Mucosa of rectum (tissue), 2 donors: ENCODE results near the gene SCMH1.

ENCODE experiments used
- H3K27ac ChIP-seq, 2 donors: one replicate each; pipeline ENCODE4 v1.7.0; 2013; ENCODE audit warnings: inconsistent platforms in 2 of 2, low read depth in 2 of 2, low read length in 2 of 2
- H3K27me3 ChIP-seq, 2 donors: one replicate each; pipeline ENCODE4 v1.7.0; 2013; ENCODE audit warnings: low read length in 2 of 2; ENCODE audit not compliant: control insufficient read depth in 2 of 2, insufficient read depth in 2 of 2
- H3K36me3 ChIP-seq, 2 donors: one replicate each; pipeline ENCODE4 v1.7.0; 2013; ENCODE audit warnings: low read length in 2 of 2; ENCODE audit not compliant: control insufficient read depth in 2 of 2, insufficient read depth in 2 of 2
- H3K4me1 ChIP-seq, 2 donors: one replicate each; pipeline ENCODE4 v1.7.0; 2013; ENCODE audit warnings: low read length in 2 of 2, mild to moderate bottlenecking in 1 of 2; ENCODE audit not compliant: control insufficient read depth in 2 of 2, insufficient read depth in 2 of 2
- H3K4me3 ChIP-seq, 2 donors: one replicate each; pipeline ENCODE4 v1.7.0; 2013; ENCODE audit warnings: low read length in 2 of 2
- H3K9ac ChIP-seq, 2 donors: one replicate each; pipeline ENCODE4 v1.7.0; 2013; ENCODE audit warnings: low read length in 2 of 2, low read depth in 1 of 2, mild to moderate bottlenecking in 1 of 2
- H3K9me3 ChIP-seq, 2 donors: one replicate each; pipeline ENCODE4 v1.7.0; 2013; ENCODE audit warnings: low read length in 2 of 2; ENCODE audit not compliant: control insufficient read depth in 2 of 2
- donor health status: healthy.
- donor health status: Normal muscosa, but diverticular disease.

SCMH1 gene

DNA sequence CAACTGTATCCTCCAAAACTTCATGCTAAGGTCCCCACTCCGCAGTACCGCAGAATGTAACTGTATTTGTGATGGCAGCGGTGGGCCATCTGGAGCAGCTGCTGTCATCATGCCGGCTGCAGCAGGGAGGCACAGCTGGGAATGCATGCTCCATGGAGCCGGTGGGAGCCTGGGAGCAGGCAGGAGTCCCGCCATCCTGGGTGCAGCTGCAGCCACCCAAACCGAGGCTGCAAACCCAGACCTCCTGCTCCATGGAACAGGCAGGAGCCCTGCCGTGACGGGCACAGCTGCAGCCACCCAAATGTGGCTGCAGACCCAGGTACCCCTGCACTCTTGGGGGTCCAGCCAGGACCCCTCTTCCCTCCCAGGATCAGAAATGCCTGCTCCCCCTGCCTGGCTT lies 80.3 kb downstream of the SCMH1 start:
- no peak overlapping the region for H3K4me3 ChIP-seq

DNA sequence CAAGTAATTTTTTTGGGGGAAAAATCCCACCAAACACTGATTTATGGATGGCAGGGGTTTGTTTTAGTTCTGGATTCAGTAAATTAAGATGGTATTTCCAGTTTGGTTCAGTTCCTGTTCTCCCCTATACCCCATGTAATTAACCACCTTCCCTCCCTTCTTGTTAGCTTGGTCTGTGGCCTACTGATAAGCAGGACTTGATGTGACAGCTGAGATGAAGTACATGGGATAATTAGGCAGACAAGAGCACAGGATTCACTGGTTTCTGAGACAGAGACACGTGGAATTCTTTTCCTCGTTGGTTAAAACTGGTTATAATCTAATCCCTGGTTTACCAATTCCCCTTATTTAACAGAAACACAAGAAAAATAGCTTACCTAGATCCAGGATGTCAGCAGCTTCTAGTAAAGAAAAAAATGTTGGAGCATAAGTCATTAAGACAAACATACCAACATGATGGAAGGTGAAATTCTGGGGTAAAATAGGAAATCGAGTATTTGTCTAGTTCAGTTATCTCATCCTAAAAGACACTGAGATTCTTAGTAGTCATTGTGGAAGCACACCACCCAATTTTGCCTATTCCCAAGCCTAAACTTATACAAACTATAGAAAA lies 81.5 kb downstream of the SCMH1 start:
- peaks cover 2 to 3% of the 10 kb centered on the region in 2 donors for H3K36me3 ChIP-seq
- no peak overlapping the region for H3K9ac ChIP-seq
- no peaks in the 10 kb centered on the region for H3K9me3 ChIP-seq
- H3K4me3 ChIP-seq = no peak overlapping the region
- no peak overlapping the region for H3K27ac ChIP-seq
- H3K27me3 ChIP-seq = no peaks in the 10 kb centered on the region
- no peaks in the 10 kb centered on the region for H3K4me1 ChIP-seq

More for the DNA sequence above, 80.3 kb downstream of the SCMH1 start:
- H3K9ac ChIP-seq = no peak overlapping the region
- H3K36me3 ChIP-seq = peaks cover 2 to 3% of the 10 kb centered on the region in 2 donors
- no peaks in the 10 kb centered on the region for H3K4me1 ChIP-seq
- no peak overlapping the region for H3K27ac ChIP-seq
- no peaks in the 10 kb centered on the region for H3K9me3 ChIP-seq
- H3K27me3 ChIP-seq = no peaks in the 10 kb centered on the region

DNA sequence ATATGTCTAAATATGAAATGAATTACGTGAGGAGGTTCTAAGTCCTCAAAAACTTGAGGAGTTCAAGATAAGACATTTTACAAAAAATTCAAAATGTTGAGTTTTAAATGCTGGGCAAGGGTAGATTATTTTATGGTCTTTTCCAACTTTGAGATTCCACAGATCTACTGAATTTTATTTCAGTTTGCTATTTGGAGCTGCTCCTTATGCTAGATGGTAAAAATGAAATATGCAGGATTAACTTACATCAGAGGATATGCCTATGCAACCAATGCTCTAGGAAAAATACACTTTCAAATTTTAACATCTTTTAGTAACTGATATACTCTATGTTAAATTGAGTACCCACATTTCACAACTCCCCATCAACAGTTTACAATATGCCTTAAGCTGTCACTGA lies 83.1 kb downstream of the SCMH1 start:
- Histone ChIP-seq H3K9me3 (no peaks in the 10 kb centered on the region), H3K36me3 (peaks cover 2 to 3% of the 10 kb centered on the region in 2 donors), H3K9ac (no peak overlapping the region), H3K27ac (no peak overlapping the region), H3K4me3 (no peak overlapping the region), H3K27me3 (no peaks in the 10 kb centered on the region), H3K4me1 (peaks cover 0 to under 1% of the 10 kb centered on the region in 2 donors)

DNA sequence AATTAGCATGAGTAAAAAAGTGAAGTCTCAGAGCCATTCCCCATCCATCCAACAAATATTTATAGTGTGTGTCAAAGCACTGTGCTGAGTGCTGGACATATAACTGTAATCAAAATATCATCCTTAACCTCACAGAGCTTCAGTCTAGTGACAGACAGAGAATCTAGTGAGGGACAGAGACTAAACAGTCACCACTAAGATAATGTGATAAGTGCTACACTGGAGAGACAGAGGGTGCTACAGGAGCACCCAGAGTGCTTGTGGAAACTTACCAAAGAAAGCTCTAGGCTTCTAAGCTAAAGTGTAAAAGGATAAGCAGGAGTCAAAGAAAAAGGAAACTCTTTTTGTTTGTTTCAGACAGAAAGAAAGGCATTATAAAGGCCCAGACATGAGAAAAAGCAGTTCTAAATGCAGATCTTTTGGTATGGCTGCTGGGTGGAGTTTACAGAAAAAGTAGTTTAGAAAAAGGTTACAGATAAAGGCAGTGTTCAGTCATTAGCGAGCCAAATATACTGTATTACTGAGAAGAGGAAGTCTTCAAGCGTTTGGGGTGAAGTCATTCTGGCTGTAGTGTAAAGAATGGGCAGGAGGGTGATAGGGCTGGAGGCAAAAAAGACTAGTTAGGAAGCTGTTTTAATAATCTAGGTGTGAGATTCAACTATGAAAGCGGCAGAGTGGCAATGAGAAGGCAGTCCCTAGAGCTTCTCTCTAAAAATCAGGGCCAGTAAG lies 83.8 kb downstream of the SCMH1 start:
- H3K36me3 ChIP-seq = peaks cover 2 to 3% of the 10 kb centered on the region in 2 donors
- H3K4me3 ChIP-seq = no peak overlapping the region
- H3K9ac ChIP-seq = no peak overlapping the region
- H3K27ac ChIP-seq = no peak overlapping the region
- peaks cover 0 to 3% of the 10 kb centered on the region in 2 donors for H3K4me1 ChIP-seq
- H3K9me3 ChIP-seq = no peaks in the 10 kb centered on the region
- no peaks in the 10 kb centered on the region for H3K27me3 ChIP-seq

DNA sequence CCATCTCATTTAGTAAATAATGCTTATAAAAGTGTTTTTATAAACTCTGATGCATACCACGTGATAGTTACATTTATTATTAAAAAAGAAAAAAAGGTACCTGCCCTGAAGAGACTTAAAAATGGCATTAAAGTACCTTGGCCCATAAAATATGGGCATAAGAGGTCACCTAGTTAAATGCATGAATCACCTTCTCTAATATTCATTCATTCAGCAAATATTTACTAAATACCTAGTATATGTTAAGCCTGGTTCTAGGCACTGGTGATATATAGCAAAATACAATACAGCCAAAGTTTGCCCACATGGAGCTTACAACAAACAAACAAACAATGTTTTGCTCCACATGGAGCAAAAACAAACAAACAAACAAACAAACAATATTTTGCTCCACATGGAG lies 87.0 kb downstream of the SCMH1 start:
- Histone ChIP-seq H3K4me1 (peaks cover 3% of the 10 kb centered on the region in 2 donors), H3K27ac (no peak overlapping the region), H3K9me3 (no peaks in the 10 kb centered on the region), H3K4me3 (no peak overlapping the region), H3K27me3 (no peaks in the 10 kb centered on the region), H3K36me3 (no peaks in the 10 kb centered on the region), H3K9ac (no peak overlapping the region)

DNA sequence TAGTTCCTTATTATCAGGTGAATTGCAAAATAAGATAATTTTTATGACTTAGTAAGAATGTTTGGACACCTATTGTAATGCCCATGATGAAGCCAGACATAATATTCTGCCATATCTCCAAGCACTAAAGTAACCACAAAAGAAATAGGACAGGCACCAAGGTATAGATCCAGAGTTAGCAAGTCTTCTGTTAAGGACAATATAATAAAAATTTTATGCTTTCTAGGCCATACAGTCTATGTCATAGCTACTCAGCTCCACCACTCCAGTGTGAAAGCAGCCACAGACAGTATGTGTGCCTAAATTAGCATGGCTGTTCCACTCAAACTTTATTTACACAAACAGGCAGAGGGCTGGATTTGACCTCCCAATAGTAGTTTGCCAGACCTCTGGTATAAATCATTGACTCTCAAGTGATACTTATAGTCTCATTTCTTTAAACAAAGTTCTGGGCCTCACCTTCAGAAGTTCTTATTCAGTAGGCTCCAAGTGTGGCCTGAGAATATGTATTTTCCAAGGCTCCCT lies 88.3 kb downstream of the SCMH1 start:
- H3K27ac ChIP-seq = no peak overlapping the region
- no peak overlapping the region for H3K4me3 ChIP-seq
- H3K36me3 ChIP-seq = peaks cover 0 to 4% of the 10 kb centered on the region in 2 donors
- no peaks in the 10 kb centered on the region for H3K27me3 ChIP-seq
- no peak overlapping the region for H3K9ac ChIP-seq
- H3K9me3 ChIP-seq = no peaks in the 10 kb centered on the region
- H3K4me1 ChIP-seq = peaks cover 3% of the 10 kb centered on the region in 2 donors

DNA sequence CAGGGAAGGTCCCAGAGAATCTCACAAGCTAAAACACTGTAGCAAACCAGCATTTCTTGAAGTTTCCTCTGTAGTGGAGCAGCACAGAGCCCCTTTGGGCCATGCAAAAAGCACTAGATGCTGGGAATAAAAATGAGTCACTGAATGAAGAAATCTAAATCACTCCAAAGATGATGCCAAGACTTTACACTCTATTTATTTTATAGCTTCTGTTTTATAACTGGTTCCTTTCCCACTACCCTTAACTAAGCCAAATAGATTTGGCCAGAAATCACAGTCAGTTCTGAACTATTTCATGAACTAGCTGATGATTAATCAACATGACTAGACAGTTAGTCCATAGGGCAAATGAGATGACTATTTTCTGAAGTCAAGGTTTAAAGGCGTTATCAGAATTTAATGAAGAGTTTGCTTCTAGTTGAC lies 89.5 kb downstream of the SCMH1 start:
- Histone ChIP-seq H3K4me1 (peaks cover 3% of the 10 kb centered on the region in 2 donors), H3K36me3 (peaks cover 0 to 4% of the 10 kb centered on the region in 2 donors), H3K27ac (peak overlapping the region in 1 of 2 donors; percentile 20), H3K9ac (no peak overlapping the region), H3K9me3 (no peaks in the 10 kb centered on the region), H3K4me3 (no peak overlapping the region), H3K27me3 (no peaks in the 10 kb centered on the region)

DNA sequence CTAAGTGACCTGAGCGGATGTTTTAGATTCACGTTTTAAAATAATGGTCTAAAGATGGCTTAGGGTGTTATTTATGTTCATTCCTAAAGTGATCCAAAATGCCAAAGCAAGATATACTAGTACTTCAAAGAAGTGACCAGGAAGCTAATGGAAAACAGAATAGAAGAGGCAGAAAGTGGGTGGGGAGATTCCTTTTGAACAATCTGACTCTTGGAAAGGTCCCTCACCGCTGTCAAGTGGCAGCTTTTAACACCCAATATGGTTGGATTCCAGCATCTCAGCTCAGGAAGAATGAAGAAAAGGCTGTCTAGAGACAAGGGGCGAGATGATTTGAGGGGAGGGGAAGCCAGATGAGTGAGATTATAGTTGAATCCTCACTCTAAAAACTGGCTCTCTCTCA lies 90.3 kb downstream of the SCMH1 start:
- peaks cover 3% of the 10 kb centered on the region in 2 donors for H3K4me1 ChIP-seq
- peaks cover 0 to 4% of the 10 kb centered on the region in 2 donors for H3K36me3 ChIP-seq
- no peak overlapping the region for H3K4me3 ChIP-seq
- H3K27ac ChIP-seq = peak overlapping the region in 1 of 2 donors; percentile 20
- H3K9ac ChIP-seq = no peak overlapping the region
- H3K27me3 ChIP-seq = no peaks in the 10 kb centered on the region
- no peaks in the 10 kb centered on the region for H3K9me3 ChIP-seq

DNA sequence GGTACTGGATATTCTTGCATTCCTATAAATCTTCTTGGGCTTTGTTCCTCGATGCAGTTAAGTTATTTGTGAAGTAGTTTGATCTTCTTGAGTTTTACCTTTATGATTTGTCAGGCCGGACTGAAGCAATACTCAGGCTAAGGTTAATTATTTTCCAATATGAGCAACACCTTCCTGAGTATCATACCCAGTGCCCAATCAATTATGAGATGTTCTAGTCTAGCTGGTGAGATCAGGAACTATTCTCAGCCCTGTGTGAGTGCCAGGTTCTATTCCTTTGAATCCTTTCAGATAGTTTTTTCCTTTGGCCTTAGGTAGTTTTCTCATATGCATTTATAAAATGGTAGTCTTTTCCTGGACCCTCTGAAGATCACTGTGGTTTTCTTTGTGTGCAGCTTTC lies 92.5 kb downstream of the SCMH1 start:
- Histone ChIP-seq H3K9ac (no peak overlapping the region), H3K4me1 (peaks cover 3% of the 10 kb centered on the region in 2 donors), H3K36me3 (peaks cover 0 to 4% of the 10 kb centered on the region in 2 donors), H3K27ac (no peak overlapping the region), H3K27me3 (no peaks in the 10 kb centered on the region), H3K4me3 (no peak overlapping the region), H3K9me3 (no peaks in the 10 kb centered on the region)

DNA sequence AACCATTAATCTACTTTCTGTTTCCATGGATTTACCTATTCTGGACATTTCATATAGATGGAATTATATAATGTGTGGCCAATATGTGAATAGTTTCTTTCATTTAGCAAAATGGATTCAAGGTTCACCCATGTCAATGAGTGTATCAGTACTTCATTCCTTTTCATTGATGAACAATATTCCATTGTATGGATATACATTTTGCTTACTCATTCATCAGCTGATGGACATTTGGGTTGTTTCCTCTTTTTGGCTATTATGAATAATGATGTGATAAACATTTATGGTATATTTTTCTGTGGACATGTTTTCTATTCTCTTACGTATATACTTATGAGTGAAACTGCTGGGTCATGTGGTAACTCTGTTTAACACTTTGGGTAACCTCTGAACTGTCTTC lies 97.8 kb downstream of the SCMH1 start:
- H3K4me3 ChIP-seq = no peak overlapping the region
- H3K36me3 ChIP-seq = peaks cover 5 to 6% of the 10 kb centered on the region in 2 donors
- H3K4me1 ChIP-seq = no peaks in the 10 kb centered on the region
- peaks cover 0 to 5% of the 10 kb centered on the region in 2 donors for H3K9me3 ChIP-seq
- H3K27me3 ChIP-seq = no peaks in the 10 kb centered on the region
- no peak overlapping the region for H3K9ac ChIP-seq
- no peak overlapping the region for H3K27ac ChIP-seq
